ENCODE measurements around the gene ACTG1.

The ACTG1 gene

DNA sequence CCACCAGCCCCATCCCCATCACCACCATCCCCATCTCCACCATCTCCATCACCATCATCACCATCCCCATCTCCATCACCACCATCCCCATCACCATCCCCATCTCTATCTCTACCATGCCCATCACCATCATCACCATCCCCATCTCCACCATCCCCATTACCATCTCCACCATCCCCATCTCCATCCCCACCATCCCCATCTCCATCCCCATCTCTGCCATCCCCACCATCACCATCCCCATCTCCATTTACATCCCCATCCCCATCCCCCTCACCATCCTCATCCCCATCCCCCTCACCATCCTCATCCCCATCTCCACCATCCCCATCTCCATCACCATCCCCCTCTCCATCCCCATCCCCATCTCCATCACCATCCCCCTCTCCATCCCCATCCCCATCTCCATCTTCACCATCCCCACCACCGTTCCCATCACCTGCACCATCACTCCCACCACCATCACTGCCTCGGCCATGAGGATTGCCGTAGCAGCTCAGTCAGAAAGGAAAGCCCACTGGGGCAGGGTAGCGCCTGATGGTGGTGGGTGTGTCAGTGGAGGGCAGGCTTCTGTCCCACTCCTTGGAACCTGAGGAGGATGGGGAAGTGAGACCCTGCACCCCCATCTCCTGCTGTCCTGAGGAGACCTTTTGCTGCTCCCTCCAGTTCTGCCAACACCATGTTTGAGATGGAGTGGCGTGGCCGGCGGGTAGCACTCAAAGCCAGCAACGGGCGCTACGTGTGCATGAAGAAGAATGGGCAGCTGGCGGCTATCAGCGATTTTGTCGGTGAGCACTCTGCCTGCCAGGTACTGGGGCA is 23.1 kb upstream of the ACTG1 start (continued):
- TF ChIP-seq, protein P1, sequence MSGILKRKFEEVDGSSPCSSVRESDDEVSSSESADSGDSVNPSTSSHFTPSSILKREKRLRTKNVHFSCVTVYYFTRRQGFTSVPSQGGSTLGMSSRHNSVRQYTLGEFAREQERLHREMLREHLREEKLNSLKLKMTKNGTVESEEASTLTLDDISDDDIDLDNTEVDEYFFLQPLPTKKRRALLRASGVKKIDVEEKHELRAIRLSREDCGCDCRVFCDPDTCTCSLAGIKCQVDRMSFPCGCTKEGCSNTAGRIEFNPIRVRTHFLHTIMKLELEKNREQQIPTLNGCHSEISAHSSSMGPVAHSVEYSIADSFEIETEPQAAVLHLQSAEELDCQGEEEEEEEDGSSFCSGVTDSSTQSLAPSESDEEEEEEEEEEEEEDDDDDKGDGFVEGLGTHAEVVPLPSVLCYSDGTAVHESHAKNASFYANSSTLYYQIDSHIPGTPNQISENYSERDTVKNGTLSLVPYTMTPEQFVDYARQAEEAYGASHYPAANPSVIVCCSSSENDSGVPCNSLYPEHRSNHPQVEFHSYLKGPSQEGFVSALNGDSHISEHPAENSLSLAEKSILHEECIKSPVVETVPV (CRISPR knock-in tag; IDR thresholded peaks at IDR 0.05) = no peak
- no peak for TF ChIP-seq ZC3H10 (CRISPR knock-in tag; IDR thresholded peaks at IDR 0.05)
- TF ChIP-seq ZNF8 (CRISPR knock-in tag; IDR thresholded peaks at IDR 0.05) = no peak
- no peak for TF ChIP-seq BACH2 (CRISPR knock-in tag; IDR thresholded peaks at IDR 0.05; ENCODE audit: borderline replicate concordance)
- TF ChIP-seq TCF4 (CRISPR knock-in tag; IDR thresholded peaks at IDR 0.05; ENCODE audit: borderline replicate concordance) = no peak
- no peak for TF ChIP-seq ZNF70 (CRISPR knock-in tag; IDR thresholded peaks at IDR 0.05)
- TF ChIP-seq SNAI2 (CRISPR knock-in tag; IDR thresholded peaks at IDR 0.05) = no peak
- TF ChIP-seq ARNTL (CRISPR knock-in tag; IDR thresholded peaks at IDR 0.05; ENCODE audit: borderline replicate concordance, low read depth) = no peak
- TF ChIP-seq OSR1 (CRISPR knock-in tag; IDR thresholded peaks at IDR 0.05) = no peak
- no peak for TF ChIP-seq CSDC2 (CRISPR knock-in tag; IDR thresholded peaks at IDR 0.05)

DNA sequence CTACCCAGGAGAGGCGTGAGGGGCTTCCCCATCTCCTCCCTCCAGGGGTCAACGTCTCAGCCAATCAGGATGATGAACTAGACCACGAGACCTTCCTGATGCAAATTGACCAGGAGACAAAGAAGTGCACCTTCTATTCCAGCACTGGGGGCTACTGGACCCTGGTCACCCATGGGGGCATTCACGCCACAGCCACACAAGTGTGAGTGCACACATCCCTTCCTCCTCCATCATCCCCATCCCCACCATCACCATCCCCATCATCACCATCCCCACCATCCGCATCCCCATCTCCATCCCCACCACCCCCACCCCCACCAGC is 22.4 kb upstream of the ACTG1 start:
- TF ChIP-seq, protein P2, sequence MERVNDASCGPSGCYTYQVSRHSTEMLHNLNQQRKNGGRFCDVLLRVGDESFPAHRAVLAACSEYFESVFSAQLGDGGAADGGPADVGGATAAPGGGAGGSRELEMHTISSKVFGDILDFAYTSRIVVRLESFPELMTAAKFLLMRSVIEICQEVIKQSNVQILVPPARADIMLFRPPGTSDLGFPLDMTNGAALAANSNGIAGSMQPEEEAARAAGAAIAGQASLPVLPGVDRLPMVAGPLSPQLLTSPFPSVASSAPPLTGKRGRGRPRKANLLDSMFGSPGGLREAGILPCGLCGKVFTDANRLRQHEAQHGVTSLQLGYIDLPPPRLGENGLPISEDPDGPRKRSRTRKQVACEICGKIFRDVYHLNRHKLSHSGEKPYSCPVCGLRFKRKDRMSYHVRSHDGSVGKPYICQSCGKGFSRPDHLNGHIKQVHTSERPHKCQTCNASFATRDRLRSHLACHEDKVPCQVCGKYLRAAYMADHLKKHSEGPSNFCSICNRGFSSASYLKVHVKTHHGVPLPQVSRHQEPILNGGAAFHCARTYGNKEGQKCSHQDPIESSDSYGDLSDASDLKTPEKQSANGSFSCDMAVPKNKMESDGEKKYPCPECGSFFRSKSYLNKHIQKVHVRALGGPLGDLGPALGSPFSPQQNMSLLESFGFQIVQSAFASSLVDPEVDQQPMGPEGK (CRISPR knock-in tag; IDR thresholded peaks at IDR 0.05; ENCODE audit: borderline replicate concordance) = no peak
- TF ChIP-seq PPARA (CRISPR knock-in tag; IDR thresholded peaks at IDR 0.05; ENCODE audit: borderline replicate concordance) (no peak), BACH2 (CRISPR knock-in tag; IDR thresholded peaks at IDR 0.05; ENCODE audit: borderline replicate concordance) (no peak), ZFP30 (CRISPR knock-in tag; IDR thresholded peaks at IDR 0.05) (no peak), ARNTL (CRISPR knock-in tag; IDR thresholded peaks at IDR 0.05; ENCODE audit: borderline replicate concordance, low read depth) (no peak), TCF4 (CRISPR knock-in tag; IDR thresholded peaks at IDR 0.05; ENCODE audit: borderline replicate concordance) (no peak)
- TF ChIP-seq, protein P3, sequence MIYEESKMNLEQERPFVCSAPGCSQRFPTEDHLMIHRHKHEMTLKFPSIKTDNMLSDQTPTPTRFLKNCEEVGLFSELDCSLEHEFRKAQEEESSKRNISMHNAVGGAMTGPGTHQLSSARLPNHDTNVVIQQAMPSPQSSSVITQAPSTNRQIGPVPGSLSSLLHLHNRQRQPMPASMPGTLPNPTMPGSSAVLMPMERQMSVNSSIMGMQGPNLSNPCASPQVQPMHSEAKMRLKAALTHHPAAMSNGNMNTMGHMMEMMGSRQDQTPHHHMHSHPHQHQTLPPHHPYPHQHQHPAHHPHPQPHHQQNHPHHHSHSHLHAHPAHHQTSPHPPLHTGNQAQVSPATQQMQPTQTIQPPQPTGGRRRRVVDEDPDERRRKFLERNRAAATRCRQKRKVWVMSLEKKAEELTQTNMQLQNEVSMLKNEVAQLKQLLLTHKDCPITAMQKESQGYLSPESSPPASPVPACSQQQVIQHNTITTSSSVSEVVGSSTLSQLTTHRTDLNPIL (CRISPR knock-in tag; IDR thresholded peaks at IDR 0.05; ENCODE audit: low read depth) = no peak
- TF ChIP-seq, protein P1 (CRISPR knock-in tag; IDR thresholded peaks at IDR 0.05) = no peak
- no peak for ATAC-seq

DNA sequence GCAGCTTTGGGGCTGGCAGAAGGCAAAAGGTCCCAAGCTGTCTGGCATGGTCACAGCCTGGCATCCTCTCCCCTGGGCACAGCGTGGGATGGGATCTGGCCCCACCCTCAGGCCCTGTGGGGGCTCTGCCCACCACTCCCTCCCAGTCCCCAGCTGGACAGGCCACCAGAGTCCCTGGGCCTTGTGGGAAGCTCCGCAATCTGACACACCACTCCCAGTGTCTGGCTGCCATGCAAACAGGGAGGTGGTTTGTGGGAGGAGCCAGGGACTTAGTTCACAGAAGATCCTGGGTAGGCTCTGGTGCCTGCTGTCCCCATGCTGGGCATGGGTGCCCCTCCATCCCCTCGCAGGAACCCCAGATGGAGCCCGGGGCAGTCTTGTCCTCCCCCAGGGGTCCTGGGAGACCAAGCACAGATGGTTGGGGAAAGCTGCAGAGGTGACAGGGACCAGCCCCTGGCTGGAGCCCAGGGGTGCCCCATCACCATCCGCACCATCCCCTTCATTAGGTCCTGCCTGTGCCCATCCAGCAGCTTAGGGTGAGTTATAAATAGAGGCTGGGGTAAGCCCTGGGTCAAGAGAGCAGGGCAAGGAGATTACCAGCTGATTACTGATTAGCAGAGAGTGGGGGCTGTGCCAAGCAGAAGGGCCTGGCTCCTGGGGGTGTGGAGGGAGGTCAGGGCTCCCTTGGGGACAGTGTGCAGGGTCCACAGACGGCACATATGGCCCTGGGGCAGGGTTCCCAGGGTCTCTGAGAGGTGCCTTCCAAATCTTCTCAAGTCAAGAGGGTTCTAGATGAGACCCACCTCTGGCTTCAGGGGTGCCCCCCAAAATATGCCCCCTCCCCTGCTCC is 21.8 kb upstream of the ACTG1 start:
- ATAC-seq = peak; percentile 46

DNA sequence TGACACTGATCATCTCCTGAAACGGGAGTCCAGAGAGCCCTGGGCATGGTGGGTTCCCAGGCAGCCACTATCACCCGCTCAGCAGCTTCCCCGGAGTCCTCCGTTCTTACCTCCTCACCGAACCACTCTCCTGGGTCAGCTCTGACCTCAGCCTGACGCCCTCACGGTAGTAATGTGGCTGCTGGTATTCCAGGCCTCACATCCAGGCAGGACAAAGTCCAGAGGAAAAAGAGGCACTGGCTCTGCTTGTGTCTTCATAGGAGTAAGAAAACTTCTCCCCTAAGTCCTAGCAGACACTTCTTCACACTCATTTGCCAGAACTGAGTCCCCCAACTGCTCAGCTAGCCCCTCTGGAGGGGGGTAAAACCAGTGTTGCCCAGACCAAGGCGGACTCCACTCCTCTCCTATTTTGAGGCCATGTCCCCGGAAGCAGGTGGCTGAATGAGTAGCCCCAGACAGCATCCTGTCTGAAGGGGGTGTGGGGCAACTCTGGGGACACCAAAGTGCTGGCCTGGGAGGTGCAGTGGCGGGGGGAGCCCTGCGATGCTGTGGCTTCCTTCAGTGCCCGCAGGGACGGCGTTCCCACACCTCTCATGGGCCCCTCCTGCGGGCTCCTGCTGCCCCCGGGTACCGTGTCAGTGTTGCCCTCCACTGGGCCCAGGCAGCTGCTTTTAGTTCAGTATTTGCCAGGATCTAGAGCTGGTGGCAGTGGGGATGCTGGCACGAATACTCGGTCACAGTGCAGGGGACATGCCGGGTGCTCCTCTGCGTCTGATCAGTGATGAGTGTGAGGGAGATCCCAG is 20.9 kb upstream of the ACTG1 start:
- peak; percentile 2 for ATAC-seq
- TF ChIP-seq RARB (CRISPR knock-in tag; IDR thresholded peaks at IDR 0.05) (no peak), BACH2 (CRISPR knock-in tag; IDR thresholded peaks at IDR 0.05; ENCODE audit: borderline replicate concordance) (no peak), OSR1 (CRISPR knock-in tag; IDR thresholded peaks at IDR 0.05) (no peak), TCF4 (CRISPR knock-in tag; IDR thresholded peaks at IDR 0.05; ENCODE audit: borderline replicate concordance) (no peak), ZFP3 (CRISPR knock-in tag; IDR thresholded peaks at IDR 0.05) (no peak)
- TF ChIP-seq, protein P3 (CRISPR knock-in tag; IDR thresholded peaks at IDR 0.05; ENCODE audit: low read depth) = no peak
- TF ChIP-seq, protein P1 (CRISPR knock-in tag; IDR thresholded peaks at IDR 0.05) = no peak
- TF ChIP-seq, protein P4, sequence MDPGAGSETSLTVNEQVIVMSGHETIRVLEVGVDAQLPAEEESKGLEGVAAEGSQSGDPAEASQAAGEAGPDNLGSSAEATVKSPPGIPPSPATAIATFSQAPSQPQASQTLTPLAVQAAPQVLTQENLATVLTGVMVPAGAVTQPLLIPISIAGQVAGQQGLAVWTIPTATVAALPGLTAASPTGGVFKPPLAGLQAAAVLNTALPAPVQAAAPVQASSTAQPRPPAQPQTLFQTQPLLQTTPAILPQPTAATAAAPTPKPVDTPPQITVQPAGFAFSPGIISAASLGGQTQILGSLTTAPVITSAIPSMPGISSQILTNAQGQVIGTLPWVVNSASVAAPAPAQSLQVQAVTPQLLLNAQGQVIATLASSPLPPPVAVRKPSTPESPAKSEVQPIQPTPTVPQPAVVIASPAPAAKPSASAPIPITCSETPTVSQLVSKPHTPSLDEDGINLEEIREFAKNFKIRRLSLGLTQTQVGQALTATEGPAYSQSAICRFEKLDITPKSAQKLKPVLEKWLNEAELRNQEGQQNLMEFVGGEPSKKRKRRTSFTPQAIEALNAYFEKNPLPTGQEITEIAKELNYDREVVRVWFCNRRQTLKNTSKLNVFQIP (CRISPR knock-in tag; IDR thresholded peaks at IDR 0.05; ENCODE audit: borderline replicate concordance, low read depth) = no peak

More for the DNA sequence above, 21.8 kb upstream of the ACTG1 start:
- TF ChIP-seq, protein P4 (CRISPR knock-in tag; IDR thresholded peaks at IDR 0.05; ENCODE audit: borderline replicate concordance, low read depth) = no peak
- no peak for TF ChIP-seq ISL1 (CRISPR knock-in tag; IDR thresholded peaks at IDR 0.05)
